SK-N-SH (cell line): ENCODE measurements around the gene OAS1. TPM values are rescaled to one million over a fixed set of nuclear protein-coding genes. Genes with fewer than 3 reads are reported as not detected.
"Not testable (repeated sequence)": the region's sequence is repeated elsewhere in the genome, so short reads cannot be mapped to it uniquely, and the experiment has no call there.

Experiments used
- CTCF ChIA-PET: fragments of 300-600, 350-600 bp; formaldehyde crosslinking; extraction: SDS; loops from one replicate; lab custom pipeline; 2021; lab: Yijun Ruan, JAX
- POLR2A ChIA-PET: fragments of 350-600 bp; sonication (Branson Sonifier 250); formaldehyde crosslinking; extraction: SDS; loops from one replicate; lab custom pipeline; 2020; ENCODE audit warnings: antibody characterized with exemption, inconsistent platforms; lab: Yijun Ruan, JAX
- DNase-seq: peaks from one replicate; pipeline ENCODE4 v3.0.0; 2012
- H2AFZ ChIP-seq: fragments of 200-600 bp; sonication (generic); 2 replicates; pipeline ENCODE4 v1.8.1; 2016; ENCODE audit warnings: antibody characterized with exemption, mild to moderate bottlenecking, low read depth
- H3F3A ChIP-seq: fragments of 200-600 bp; sonication (generic); replicated peaks from 2 replicates; pipeline ENCODE3; 2016; ENCODE audit warnings: antibody characterized with exemption, mild to moderate bottlenecking; ENCODE audit not compliant: insufficient read depth
- H3K27ac ChIP-seq, 2 experiments: fragments of 200-500 bp in 1 of 2; fragments of 200-600 bp in 1 of 2; sonication (Bioruptor generic) in 1 of 2; sonication (generic), shearing (Covaris generic) in 1 of 2; 2 replicates each; pipeline versions ENCODE4 v1.5.1 to v1.6.1; 2014 to 2016; ENCODE audit warnings: low read depth in 2 of 2, inconsistent platforms in 1 of 2, low read length in 1 of 2, mild to moderate bottlenecking in 1 of 2, mixed read lengths in 1 of 2
- H3K27me3 ChIP-seq: fragments of 200-600 bp; sonication (generic), shearing (Covaris generic); 2 replicates; pipeline ENCODE4 v1.6.1; 2016; ENCODE audit warnings: mixed run types; ENCODE audit not compliant: insufficient read depth
- H3K36me3 ChIP-seq, 2 experiments: fragments of 200-500 bp in 1 of 2; fragments of 200-600 bp in 1 of 2; sonication (Bioruptor generic) in 1 of 2; sonication (generic) in 1 of 2; replicated peaks in 1 of 2; 2 replicates each; pipeline versions ENCODE3 to v1.5.1; 2014 to 2016; ENCODE audit warnings: low read length in 1 of 2, mild to moderate bottlenecking in 1 of 2; ENCODE audit not compliant: insufficient read depth in 2 of 2, control insufficient read depth in 1 of 2
- H3K4me1 ChIP-seq, 2 experiments: fragments of 200-500 bp in 1 of 2; fragments of 200-600 bp in 1 of 2; sonication (Bioruptor generic) in 1 of 2; sonication (generic), shearing (Covaris generic) in 1 of 2; 2 replicates each; pipeline versions ENCODE4 v1.5.1 to v1.6.1; 2014 to 2016; ENCODE audit warnings: low read depth in 1 of 2, low read length in 1 of 2, mixed run types in 1 of 2; ENCODE audit not compliant: insufficient read depth in 2 of 2, control insufficient read depth in 1 of 2
- H3K4me2 ChIP-seq: fragments of 200-600 bp; sonication (generic), shearing (Covaris generic); 2 replicates; pipeline ENCODE4 v1.6.1; 2017; ENCODE audit warnings: mixed run types
- H3K4me3 ChIP-seq, 2 experiments: fragments of 200-500 bp in 1 of 2; fragments of 200-600 bp in 1 of 2; sonication (Bioruptor generic) in 1 of 2; sonication (generic), shearing (Covaris generic) in 1 of 2; 2 replicates each; pipeline versions ENCODE4 v1.5.1 to v1.8.1; 2014 to 2016; ENCODE audit warnings: low read depth in 2 of 2, inconsistent platforms in 1 of 2, low read length in 1 of 2, mild to moderate bottlenecking in 1 of 2, mixed read lengths in 1 of 2, moderate library complexity in 1 of 2
- H3K79me2 ChIP-seq: fragments of 200-600 bp; sonication (generic); 2 replicates; pipeline ENCODE4 v1.8.1; 2017; ENCODE audit warnings: mild to moderate bottlenecking; ENCODE audit not compliant: insufficient read depth
- H3K9ac ChIP-seq: fragments of 200-600 bp; sonication (generic); 2 replicates; pipeline ENCODE4 v1.6.1; 2017; ENCODE audit warnings: mixed run types
- H3K9me2 ChIP-seq: fragments of 200-600 bp; sonication (generic); 2 replicates; pipeline ENCODE4 v1.6.1; 2017; ENCODE audit warnings: mixed run types
- H3K9me3 ChIP-seq: fragments of 200-600 bp; sonication (generic); 2 replicates; pipeline ENCODE4 v1.6.1; 2017; ENCODE audit warnings: mixed run types, mild to moderate bottlenecking, moderate library complexity
- H4K20me1 ChIP-seq: fragments of 200-600 bp; sonication (generic); 2 replicates; pipeline ENCODE4 v1.6.1; 2017; ENCODE audit warnings: mild to moderate bottlenecking, mixed run types; ENCODE audit not compliant: insufficient read depth
- EP300 ChIP-seq, 2 experiments: IDR thresholded peaks; 2 replicates each; pipeline versions ENCODE4 v1.4.0 to v1.6.1; 2012; ENCODE audit warnings: borderline replicate concordance in 1 of 2, low read depth in 1 of 2, low read length in 1 of 2
- EZH2phosphoT487 ChIP-seq: fragments of 200-600 bp; sonication (generic); IDR thresholded peaks from 2 replicates; pipeline ENCODE4 v1.6.1; 2017; ENCODE audit warnings: low read depth, mixed run types, mild to moderate bottlenecking, antibody characterized with exemption, moderate library complexity, borderline replicate concordance
- GATA2 ChIP-seq: sonication (generic); formaldehyde crosslinking; IDR thresholded peaks from 2 replicates; pipeline ENCODE4 v1.5.0; 2020; ENCODE audit warnings: mild to moderate bottlenecking, missing genetic modification reagents
- MXI1 ChIP-seq: IDR thresholded peaks from 2 replicates; pipeline ENCODE4 v1.6.1; 2012; ENCODE audit warnings: mild to moderate bottlenecking, low read depth, low read length, improper control_type of control experiment
- NRF1 ChIP-seq: IDR thresholded peaks from 2 replicates; pipeline ENCODE4 v1.6.1; 2012; ENCODE audit warnings: low read depth, mild to moderate bottlenecking, low read length
- PBX3 ChIP-seq: IDR thresholded peaks from 2 replicates; pipeline ENCODE4; 2012
- RAD21 ChIP-seq: IDR thresholded peaks from 2 replicates; pipeline ENCODE4 v1.6.1; 2012; ENCODE audit warnings: mild to moderate bottlenecking, low read length
- RXRA ChIP-seq: IDR thresholded peaks from 2 replicates; pipeline ENCODE4 v1.4.0; 2012; ENCODE audit warnings: low read depth, mild to moderate bottlenecking, borderline replicate concordance
- TCF12 ChIP-seq: IDR thresholded peaks from 2 replicates; pipeline ENCODE4 v1.4.0; 2012
- ZBTB33 ChIP-seq: IDR thresholded peaks from 2 replicates; pipeline ENCODE4 v1.4.0; 2012; ENCODE audit warnings: low read depth, borderline replicate concordance
- WGBS: methylation state at CpG from one replicate; pipeline ENCODE4 v1.1.6; 2017; ENCODE audit warnings: low lambda C conversion rate; 5-methylcytosine and 5-hydroxymethylcytosine counted together
- polyA plus RNA-seq, 3 experiments: library from polyadenylated mRNA; depleted of rRNA; stranded (reverse); fragments of >200 nt; gene quantifications; 2 replicates each; pipeline ENCODE4 v1.2.3, GENCODE V29; 2012

The OAS1 gene
- polyA plus RNA-seq, 1 of the 3 experiments (the other 2 are of a cell fraction): 1.1 TPM

- ChIA-PET CTCF (interaction anchor here (1.2 to 1.4 kb wide), 4 partner anchors 11 to 34 kb away, joined by 3 to 5 read pairs (median 3); no protein-coding TSS in a partner anchor), POLR2A (no interaction called here)
- Histone ChIP-seq H2AFZ (no peak overlapping the region), H3K4me2 (no peak overlapping the region), H3K27me3 (no peaks in the 10 kb centered on the region), H3K9ac (no peak overlapping the region), H3K4me1 (peaks cover 0 to 16% of the 10 kb centered on the region in 2 experiments; a peak in 2 of 4 replicates), H3K4me3 (no peak overlapping the region), H4K20me1 (no peaks in the 10 kb centered on the region), H3K9me3 (no peaks in the 10 kb centered on the region), H3F3A (no peaks in the 10 kb centered on the region), H3K79me2 (no peaks in the 10 kb centered on the region), H3K36me3 (no peaks in the 10 kb centered on the region), H3K9me2 (no peaks in the 10 kb centered on the region), H3K27ac (peak overlapping the region in 1 of 2 experiments; percentile 74; a peak in 2 of 4 replicates)
- peak; percentile 67 for DNase-seq
- no peak for TF ChIP-seq NRF1
- TF ChIP-seq GATA2 (CRISPR knock-in tag): peak; percentile 48; the same call in 1 of the 2 replicates
- no peak for TF ChIP-seq TCF12
- no peak for TF ChIP-seq EZH2phosphoT487
- TF ChIP-seq RAD21: peak; percentile 16; the same call in 1 of the 2 replicates
- no peak for TF ChIP-seq MXI1
- TF ChIP-seq PBX3: no peak
- peak in 1 of 2 experiments; percentile 27; a peak in 1 of 4 replicates for TF ChIP-seq EP300 (IDR thresholded peaks at IDR 0.05; ENCODE audit: borderline replicate concordance in 1 of 2, low read depth in 1 of 2, low read length in 1 of 2)
- TF ChIP-seq ZBTB33: no peak
- TF ChIP-seq RXRA: no peak
- 72% methylated on average over 8 of the region's 11 CpGs for WGBS
These were observed 43.9 kb downstream of the OAS1 start for GRCh38 chr12:112950701-112951100.

GRCh38 chr12:112957125-112957524 is 50.4 kb downstream of the OAS1 start:
- H3K27me3 ChIP-seq, H3K4me2 ChIP-seq, H3K9me3 ChIP-seq, H3F3A ChIP-seq, H4K20me1 ChIP-seq, POLR2A ChIA-PET, H3K4me3 ChIP-seq, H3K9ac ChIP-seq, DNase-seq, H3K9me2 ChIP-seq, H3K79me2 ChIP-seq, H3K4me1 ChIP-seq, H3K36me3 ChIP-seq, H3K27ac ChIP-seq, H2AFZ ChIP-seq: not testable (repeated sequence)
- CTCF ChIA-PET: interaction anchor here (0.7 kb wide), 1 partner anchor 57 kb away, joined by 3 read pairs; no protein-coding TSS in a partner anchor
- 73% methylated on average over 4 of the region's 4 CpGs for WGBS
